Measurements from ENCODE around the gene MKRN2OS.

Gene MKRN2OS

GRCh38 chr3:12515631-12516030, 29.7 kb downstream of the MKRN2OS start:
- in situ Hi-C loops (cut with HindIII; ENCODE audit: low sequenced_read_pairs): no loop called here

GRCh38 chr3:12513694-12514446, 31.4 kb downstream of the MKRN2OS start:
- in situ Hi-C loops (cut with HindIII; ENCODE audit: low sequenced_read_pairs): no loop called here

GRCh38 chr3:12512534-12513118, 32.7 kb downstream of the MKRN2OS start:
- in situ Hi-C loops (cut with HindIII; ENCODE audit: low sequenced_read_pairs): no loop called here

- in situ Hi-C loops (cut with HindIII; ENCODE audit: low sequenced_read_pairs): no loop called here
Measured at GRCh38 chr3:12509466-12509865, 35.8 kb downstream of the MKRN2OS start.

GRCh38 chr3:12508291-12508700, 37.0 kb downstream of the MKRN2OS start:
- in situ Hi-C loops (cut with HindIII; ENCODE audit: low sequenced_read_pairs): no loop called here

GRCh38 chr3:12507591-12508281, 37.6 kb downstream of the MKRN2OS start:
- in situ Hi-C loops (cut with HindIII; ENCODE audit: low sequenced_read_pairs): no loop called here

- in situ Hi-C loops (cut with HindIII; ENCODE audit: low sequenced_read_pairs): no loop called here
Measured at GRCh38 chr3:12506201-12506709, 39.0 kb downstream of the MKRN2OS start.

- in situ Hi-C loops (cut with HindIII; ENCODE audit: low sequenced_read_pairs): no loop called here
Measured at GRCh38 chr3:12503126-12503957, 42.0 kb downstream of the MKRN2OS start.

GRCh38 chr3:12501360-12502020, 43.8 kb downstream of the MKRN2OS start:
- in situ Hi-C loops (cut with HindIII; ENCODE audit: low sequenced_read_pairs): no loop called here

- in situ Hi-C loops (cut with HindIII; ENCODE audit: low sequenced_read_pairs): no loop called here
Measured at GRCh38 chr3:12499474-12499873, 45.8 kb downstream of the MKRN2OS start.

- in situ Hi-C loops (cut with HindIII; ENCODE audit: low sequenced_read_pairs): no loop called here
Measured at GRCh38 chr3:12496453-12496761, 48.9 kb downstream of the MKRN2OS start.

GRCh38 chr3:12495749-12496452, 49.4 kb downstream of the MKRN2OS start:
- in situ Hi-C loops (cut with HindIII; ENCODE audit: low sequenced_read_pairs): no loop called here

- in situ Hi-C loops (cut with HindIII; ENCODE audit: low sequenced_read_pairs): no loop called here
Measured at GRCh38 chr3:12490547-12490946, 54.8 kb downstream of the MKRN2OS start.

GRCh38 chr3:12489832-12490231, 55.5 kb downstream of the MKRN2OS start:
- in situ Hi-C loops (cut with HindIII; ENCODE audit: low sequenced_read_pairs): no loop called here

All from DLD1 (cell line).